Naive thymus-derived CD4-positive, alpha-beta T cell (primary cell): ENCODE measurements around the gene COL23A1. TPM values are rescaled to one million over a fixed set of nuclear protein-coding genes. Genes with fewer than 3 reads are reported as not detected.

Experiments
- ATAC-seq: fragments of 150-1000 bp; cut with Tn5 transposase; 2 replicates; pipeline ENCODE4 v1.10.0; 2021; ENCODE audit warnings: mild to moderate bottlenecking, moderate library complexity
- CTCF ChIA-PET: fragments of 350-600 bp; sonication (Branson Sonifier 250); formaldehyde crosslinking; loops from one replicate; lab custom pipeline; 2021; ENCODE audit warnings: antibody characterized with exemption; lab: Charles Lee
- POLR2A ChIA-PET: fragments of 350-600 bp; sonication (Branson Sonifier 250); formaldehyde crosslinking; loops from one replicate; lab custom pipeline; 2021; ENCODE audit warnings: antibody characterized with exemption, inconsistent platforms; lab: Charles Lee
- DNase-seq, 9 donors: peaks; one replicate each; pipeline versions ENCODE4 v3.0.0 to v3.0.0-alpha.2; 2020 to 2022; ENCODE audit warnings: mixed read lengths in 1 of 9
- H3K27ac ChIP-seq: one replicate; pipeline ENCODE4 v1.7.0; 2013; ENCODE audit warnings: mild to moderate bottlenecking, low read depth, low read length, moderate library complexity
- H3K27me3 ChIP-seq, 2 donors: one replicate each; pipeline ENCODE4 v1.7.0; 2013; ENCODE audit warnings: low read length in 2 of 2, mild to moderate bottlenecking in 2 of 2, moderate library complexity in 2 of 2; ENCODE audit not compliant: control insufficient read depth in 2 of 2, insufficient read depth in 2 of 2
- H3K36me3 ChIP-seq, 3 experiments: 1 replicate in 2 of 3; 2 replicates in 1 of 3; pipeline ENCODE4 v1.7.0; 2013; ENCODE audit warnings: low read length in 3 of 3, mild to moderate bottlenecking in 3 of 3, moderate library complexity in 1 of 3; ENCODE audit not compliant: insufficient read depth in 3 of 3, control insufficient read depth in 2 of 3
- H3K4me1 ChIP-seq, 2 donors: one replicate each; pipeline ENCODE4 v1.7.0; 2013; ENCODE audit warnings: low read length in 2 of 2, mild to moderate bottlenecking in 2 of 2, moderate library complexity in 1 of 2; ENCODE audit not compliant: control insufficient read depth in 2 of 2, insufficient read depth in 2 of 2
- H3K4me3 ChIP-seq: 2 replicates; pipeline ENCODE4 v1.7.0; 2013; ENCODE audit warnings: mild to moderate bottlenecking, low read length
- H3K9me3 ChIP-seq, 3 experiments: 1 replicate in 2 of 3; 2 replicates in 1 of 3; pipeline ENCODE4 v1.7.0; 2013; ENCODE audit warnings: low read length in 3 of 3; ENCODE audit not compliant: control insufficient read depth in 2 of 3
- H3K27ac Mint-ChIP-seq, 9 donors: one replicate each; pipeline ENCODE4 v1.8.0; 2020 to 2022; ENCODE audit warnings: mixed read lengths in 9 of 9, mild to moderate bottlenecking in 8 of 9, moderate library complexity in 5 of 9, inconsistent platforms in 2 of 9
- H3K27me3 Mint-ChIP-seq, 5 donors: one replicate each; pipeline ENCODE4 v1.8.0; 2021 to 2022; ENCODE audit warnings: mixed read lengths in 5 of 5, mild to moderate bottlenecking in 1 of 5
- H3K36me3 Mint-ChIP-seq, 5 donors: one replicate each; pipeline ENCODE4 v1.8.0; 2020 to 2022; ENCODE audit warnings: mixed read lengths in 5 of 5, mild to moderate bottlenecking in 3 of 5, inconsistent platforms in 1 of 5
- H3K4me1 Mint-ChIP-seq, 7 donors: one replicate each; pipeline ENCODE4 v1.8.0; 2020 to 2022; ENCODE audit warnings: mixed read lengths in 7 of 7, mild to moderate bottlenecking in 3 of 7, inconsistent platforms in 1 of 7
- H3K4me3 Mint-ChIP-seq, 10 donors: one replicate each; pipeline ENCODE4 v1.8.0; 2020 to 2022; ENCODE audit warnings: mild to moderate bottlenecking in 10 of 10, mixed read lengths in 10 of 10, moderate library complexity in 6 of 10, inconsistent platforms in 2 of 10
- H3K9me3 Mint-ChIP-seq, 11 donors: one replicate each; pipeline ENCODE4 v1.8.0; 2020 to 2022; ENCODE audit warnings: mixed read lengths in 11 of 11, mild to moderate bottlenecking in 4 of 11, inconsistent platforms in 1 of 11, moderate library complexity in 1 of 11
- intact Hi-C, 2 donors: fragments of 100-400 bp; cut with micrococcal nuclease; formaldehyde crosslinking; loops; one replicate each; pipeline ENCODE4 v1.15.1; 2023
- polyA plus RNA-seq, 2 donors: library from polyadenylated mRNA; unstranded; fragments of 300-500 nt; fragmentation: Illumina TruSeq; gene quantifications; one replicate each; pipeline ENCODE4 v1.2.3, GENCODE V29; 2021
- total RNA-seq, 6 experiments: library from RNA in 5 of 6; stranded (reverse) in 5 of 6; gene quantifications; 1 replicate in 5 of 6; 2 replicates in 1 of 6; pipeline ENCODE4 v1.2.3 and lab custom pipeline; 2021 to 2026

Gene COL23A1
- total and polyA plus RNA-seq, 7 experiments from 2014 or later = 0.13 to 0.32 (median 0.22) TPM; not detected in 4

DNA sequence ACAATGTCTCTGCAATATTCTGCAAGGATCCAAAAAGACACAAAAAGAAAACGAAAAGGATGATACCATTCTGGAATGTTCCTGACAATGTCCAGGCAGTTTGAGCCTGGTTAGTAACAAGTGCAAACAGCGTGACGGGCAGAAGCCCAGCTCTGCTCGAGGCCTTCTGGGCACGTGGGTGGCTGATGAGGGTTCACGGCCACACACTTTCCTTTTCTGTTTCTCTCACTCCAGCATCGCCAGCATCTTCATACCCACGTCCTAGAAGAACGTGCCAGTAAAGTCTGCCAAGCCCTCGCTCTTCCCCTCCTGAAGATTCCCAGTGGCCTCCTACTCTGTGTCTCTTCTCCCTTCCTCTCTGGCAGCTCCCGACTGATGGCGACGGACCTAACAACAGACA is 36.7 kb downstream of the COL23A1 start:
- Histone ChIP-seq H3K4me1 (no peaks in the 10 kb centered on the region), H3K9me3 (no peaks in the 10 kb centered on the region), H3K27ac (no peak overlapping the region), H3K27me3 (no peaks in the 10 kb centered on the region), H3K36me3 (no peaks in the 10 kb centered on the region), H3K4me3 (no peak overlapping the region)
- no peaks in the 10 kb centered on the region for H3K36me3 Mint-ChIP-seq
- H3K4me1 Mint-ChIP-seq = no peaks in the 10 kb centered on the region
- DNase-seq = no peak
- no peak overlapping the region for H3K4me3 Mint-ChIP-seq
- peaks cover 0 to 29% (median 15%) of the 10 kb centered on the region in 5 donors for H3K27me3 Mint-ChIP-seq
- POLR2A ChIA-PET = no interaction called here
- intact Hi-C loops = loop anchor here in 1 of 2 donors (10.0 kb wide), 1 partner anchor 269 kb away; no protein-coding TSS in a partner anchor
- H3K27ac Mint-ChIP-seq = no peak overlapping the region
- no peak for ATAC-seq
- H3K9me3 Mint-ChIP-seq = no peaks in the 10 kb centered on the region
- CTCF ChIA-PET = no interaction called here

DNA sequence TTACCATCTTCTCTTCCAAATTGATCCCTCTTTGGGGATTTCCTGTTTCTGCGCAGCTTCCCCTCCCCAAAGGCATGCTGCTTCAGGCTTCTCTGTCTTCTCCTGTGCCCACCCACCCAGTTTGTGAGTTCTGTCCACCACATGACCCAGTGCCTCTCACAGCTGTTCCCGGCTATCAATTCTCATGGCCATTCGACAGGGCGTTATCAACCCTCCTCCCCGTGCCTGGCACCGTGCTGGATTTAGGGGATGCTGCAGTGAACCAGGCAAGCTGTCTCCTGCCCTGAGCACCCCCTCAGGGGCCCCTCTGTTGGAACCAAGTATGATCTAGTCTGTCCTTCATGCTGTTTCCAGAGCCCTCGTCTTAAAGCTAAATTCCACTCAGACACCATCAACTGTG is 38.7 kb downstream of the COL23A1 start:
- no peaks in the 10 kb centered on the region for H3K9me3 ChIP-seq
- ATAC-seq (no peak), DNase-seq (no peak)
- Mint-ChIP-seq H3K4me3 (no peak overlapping the region), H3K9me3 (no peaks in the 10 kb centered on the region), H3K27me3 (peaks cover 0 to 26% (median 15%) of the 10 kb centered on the region in 5 donors), H3K36me3 (no peaks in the 10 kb centered on the region), H3K4me1 (no peaks in the 10 kb centered on the region), H3K27ac (no peak overlapping the region)
- H3K4me3 ChIP-seq = no peak overlapping the region
- CTCF ChIA-PET = interaction anchor here (1.0 to 2.0 kb wide), 4 partner anchors 9 to 271 kb away, joined by 3 to 8 read pairs (median 6); no protein-coding TSS in a partner anchor
- intact Hi-C loops = loop anchor here in 1 of 2 donors (10.0 kb wide), 1 partner anchor 267 kb away; no protein-coding TSS in a partner anchor
- no peaks in the 10 kb centered on the region for H3K36me3 ChIP-seq
- H3K27ac ChIP-seq = no peak overlapping the region
- POLR2A ChIA-PET = no interaction called here
- H3K27me3 ChIP-seq = no peaks in the 10 kb centered on the region
- H3K4me1 ChIP-seq = no peaks in the 10 kb centered on the region

GRCh38 chr5:178551059-178551458 is 39.1 kb downstream of the COL23A1 start:
- ChIA-PET POLR2A (no interaction called here), CTCF (interaction anchor here (1.2 to 2.0 kb wide), 3 partner anchors 9 to 319 kb away, joined by 3 to 8 read pairs (median 5); partner anchors contain the start of gene PHYKPL)
- no peaks in the 10 kb centered on the region for H3K27me3 ChIP-seq
- intact Hi-C loops = loop anchor here in 1 of 2 donors (10.0 kb wide), 1 partner anchor 266 kb away; no protein-coding TSS in a partner anchor
- H3K4me3 ChIP-seq = no peak overlapping the region
- H3K4me3 Mint-ChIP-seq = no peak overlapping the region
- no peaks in the 10 kb centered on the region for H3K4me1 Mint-ChIP-seq
- no peaks in the 10 kb centered on the region for H3K36me3 Mint-ChIP-seq
- H3K36me3 ChIP-seq = no peaks in the 10 kb centered on the region
- peaks cover 0 to 29% (median 13%) of the 10 kb centered on the region in 5 donors for H3K27me3 Mint-ChIP-seq
- ATAC-seq = no peak
- H3K9me3 ChIP-seq = no peaks in the 10 kb centered on the region
- H3K27ac Mint-ChIP-seq = no peak overlapping the region
- no peaks in the 10 kb centered on the region for H3K9me3 Mint-ChIP-seq
- no peaks in the 10 kb centered on the region for H3K4me1 ChIP-seq
- peak in 4 of 9 donors; percentile 5 to 21 (median 12) for DNase-seq
- H3K27ac ChIP-seq = no peak overlapping the region

DNA sequence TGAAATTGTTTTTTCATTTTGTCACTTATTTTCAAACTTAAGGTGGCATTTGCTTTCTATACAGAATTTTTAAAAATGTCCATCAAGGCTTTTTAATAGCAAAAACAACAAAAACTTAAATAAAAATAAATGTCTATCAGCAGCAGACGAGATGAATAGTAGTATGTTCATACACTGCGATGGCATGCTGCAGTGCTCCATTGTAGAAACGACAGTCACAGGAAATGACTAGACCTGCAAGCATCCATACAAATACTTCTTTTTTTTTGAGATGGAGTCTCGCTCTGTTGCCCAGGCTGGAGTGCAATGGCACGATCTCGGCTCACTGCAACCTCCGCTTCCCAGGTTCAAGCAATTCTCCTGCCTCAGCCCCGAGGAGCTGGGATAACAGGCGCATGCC is 41.4 kb downstream of the COL23A1 start:
- ChIA-PET CTCF (no interaction called here), POLR2A (interaction anchor here (0.6 kb wide), 1 partner anchor 70 kb away, joined by 3 read pairs; no protein-coding TSS in a partner anchor)
- Mint-ChIP-seq H3K27me3 (peaks cover 0 to 13% (median 0%) of the 10 kb centered on the region in 5 donors), H3K9me3 (peaks cover 0 to 1% (median 0%) of the 10 kb centered on the region in 11 donors), H3K36me3 (no peaks in the 10 kb centered on the region), H3K4me3 (no peak overlapping the region), H3K27ac (no peak overlapping the region), H3K4me1 (no peaks in the 10 kb centered on the region)
- no peak overlapping the region for H3K4me3 ChIP-seq
- H3K36me3 ChIP-seq = no peaks in the 10 kb centered on the region
- no peaks in the 10 kb centered on the region for H3K9me3 ChIP-seq
- no peak overlapping the region for H3K27ac ChIP-seq
- H3K4me1 ChIP-seq = no peaks in the 10 kb centered on the region
- intact Hi-C loops = no loop called here
- ATAC-seq (no peak), DNase-seq (no peak)
- H3K27me3 ChIP-seq = no peaks in the 10 kb centered on the region

DNA sequence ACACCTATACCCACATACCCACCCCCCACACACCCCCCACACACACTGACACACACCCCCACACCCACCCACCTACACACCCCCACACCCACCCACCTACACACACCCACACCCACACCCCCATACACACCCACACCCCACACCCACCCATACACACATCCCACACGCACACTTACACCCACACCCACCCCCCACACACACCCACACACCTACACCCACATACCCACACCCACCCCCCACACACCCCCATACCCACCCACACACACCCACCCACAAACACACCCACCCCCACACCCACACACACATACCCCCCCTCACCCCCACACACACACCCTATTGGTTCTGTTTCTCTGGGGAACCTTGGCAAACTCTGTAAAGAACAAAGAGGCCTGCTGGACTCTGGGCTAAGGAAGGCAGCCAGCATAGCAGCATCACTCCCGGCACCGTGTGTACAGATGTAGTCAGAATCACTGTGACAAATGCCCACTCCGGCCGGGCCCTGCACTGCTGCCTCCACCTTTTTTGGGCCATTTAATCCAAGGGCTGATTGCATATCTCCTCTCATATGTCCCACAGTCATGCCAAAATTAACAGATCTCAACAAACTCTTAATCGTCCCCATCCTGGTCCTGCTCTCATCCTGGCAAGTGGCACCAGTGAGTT is 42.3 kb downstream of the COL23A1 start:
- Histone ChIP-seq H3K27ac (no peak overlapping the region), H3K36me3 (no peaks in the 10 kb centered on the region), H3K4me3 (no peak overlapping the region), H3K27me3 (no peaks in the 10 kb centered on the region), H3K4me1 (no peaks in the 10 kb centered on the region), H3K9me3 (no peaks in the 10 kb centered on the region)
- Mint-ChIP-seq H3K27me3 (peaks cover 0 to 13% (median 0%) of the 10 kb centered on the region in 5 donors), H3K36me3 (no peaks in the 10 kb centered on the region), H3K4me1 (no peaks in the 10 kb centered on the region), H3K27ac (no peak overlapping the region), H3K4me3 (no peak overlapping the region), H3K9me3 (peaks cover 0 to 1% (median 0%) of the 10 kb centered on the region in 11 donors)
- POLR2A ChIA-PET = no interaction called here
- intact Hi-C loops = no loop called here
- CTCF ChIA-PET = no interaction called here
- ATAC-seq (no peak), DNase-seq (no peak)

GRCh38 chr5:178547052-178547666 is 43.0 kb downstream of the COL23A1 start:
- intact Hi-C loops = no loop called here
- ATAC-seq (no peak), DNase-seq (no peak)
- H3K4me3 Mint-ChIP-seq = no peak overlapping the region
- H3K27me3 Mint-ChIP-seq = peaks cover 0 to 12% (median 0%) of the 10 kb centered on the region in 5 donors
- Histone ChIP-seq H3K27ac (no peak overlapping the region), H3K4me1 (no peaks in the 10 kb centered on the region), H3K27me3 (no peaks in the 10 kb centered on the region), H3K9me3 (no peaks in the 10 kb centered on the region), H3K4me3 (no peak overlapping the region), H3K36me3 (no peaks in the 10 kb centered on the region)
- CTCF ChIA-PET = no interaction called here
- H3K9me3 Mint-ChIP-seq = peaks cover 0 to 1% (median 0%) of the 10 kb centered on the region in 11 donors
- POLR2A ChIA-PET = no interaction called here
- H3K27ac Mint-ChIP-seq = no peak overlapping the region
- no peaks in the 10 kb centered on the region for H3K4me1 Mint-ChIP-seq
- H3K36me3 Mint-ChIP-seq = no peaks in the 10 kb centered on the region
